OCI-LY3 (cell line): ENCODE results near the gene ZNF761.
"Not testable (repeated sequence)": the region's sequence is repeated elsewhere in the genome, so short reads cannot be mapped to it uniquely, and the experiment has no call there.

Experiments
- H2AFZ ChIP-seq: fragments of 200-600, 300-600 bp; shearing (Covaris generic); 2 replicates; pipeline ENCODE4 v1.6.0; 2014; ENCODE audit warnings: antibody characterized with exemption, low read depth, low read length
- H3K27ac ChIP-seq: fragments of 200-600, 300-600 bp; sonication (generic); 2 replicates; pipeline ENCODE4 v1.5.1; 2014; ENCODE audit warnings: mild to moderate bottlenecking, low read length, moderate library complexity, mixed read lengths
- H3K27me3 ChIP-seq: fragments of 200-600, 300-600 bp; sonication (generic); 2 replicates; pipeline ENCODE4 v1.6.1; 2014; ENCODE audit warnings: low read depth, low read length, mixed read lengths
- H3K36me3 ChIP-seq: fragments of 200-600, 300-600 bp; sonication (generic); replicated peaks from 2 replicates; pipeline ENCODE3; 2014; ENCODE audit warnings: low read depth, low read length, mixed read lengths
- H3K4me1 ChIP-seq: fragments of 300-600, 200-600 bp; sonication (generic); 2 replicates; pipeline ENCODE4 v1.6.1; 2014; ENCODE audit warnings: low read length, mixed read lengths
- H3K4me2 ChIP-seq: fragments of 200-600, 300-600 bp; sonication (generic); 2 replicates; pipeline ENCODE4 v1.6.1; 2014; ENCODE audit warnings: low read length, mixed read lengths
- H3K4me3 ChIP-seq: fragments of 300-600, 200-600 bp; sonication (generic); 2 replicates; pipeline ENCODE4 v1.5.1; 2014; ENCODE audit warnings: antibody characterized with exemption, mild to moderate bottlenecking, low read length, moderate library complexity
- H3K79me2 ChIP-seq: fragments of 300-600, 200-600 bp; shearing (Covaris generic); 2 replicates; pipeline ENCODE4 v1.6.1; 2014; ENCODE audit warnings: mild to moderate bottlenecking, low read length, mixed read lengths
- H3K9ac ChIP-seq: fragments of 300-600, 200-600 bp; shearing (Covaris generic); 2 replicates; pipeline ENCODE4 v1.6.0; 2014; ENCODE audit warnings: mild to moderate bottlenecking, low read length, moderate library complexity
- H3K9me3 ChIP-seq: fragments of 200-600, 300-600 bp; shearing (Covaris generic); 2 replicates; pipeline ENCODE4 v1.6.1; 2014; ENCODE audit warnings: low read length, mixed read lengths; ENCODE audit not compliant: insufficient read depth
- H4K20me1 ChIP-seq: fragments of 200-600, 300-600 bp; sonication (generic); 2 replicates; pipeline ENCODE4 v1.6.1; 2016; ENCODE audit warnings: low read length, mixed read lengths; ENCODE audit not compliant: insufficient read depth
- CTCF ChIP-seq: fragments of 200-600, 300-600 bp; sonication (generic); IDR thresholded peaks from 2 replicates; pipeline ENCODE4 v1.5.1; 2014; ENCODE audit warnings: antibody characterized with exemption, low read length, low read depth
- EZH2phosphoT487 ChIP-seq: fragments of 200-600 bp; shearing (Covaris generic); IDR thresholded peaks from 2 replicates; pipeline ENCODE4 v1.6.1; 2018; ENCODE audit warnings: antibody characterized with exemption, mixed run types, low read depth

The ZNF761 gene

GRCh38 chr19:53485046-53486004 lies 53.5 kb downstream of the ZNF761 start:
- H3K9ac ChIP-seq = no peak overlapping the region
- H3K36me3 ChIP-seq = peaks cover 2% of the 10 kb centered on the region
- no peak overlapping the region for H2AFZ ChIP-seq
- no peak overlapping the region for H3K4me3 ChIP-seq
- no peaks in the 10 kb centered on the region for H3K4me1 ChIP-seq
- no peaks in the 10 kb centered on the region for H3K27me3 ChIP-seq
- no peak for TF ChIP-seq EZH2phosphoT487
- 0 out of 2 replicates have a peak, but pooled peaks cover 2% of the 10 kb centered on the region for H3K9me3 ChIP-seq
- no peak overlapping the region for H3K4me2 ChIP-seq
- H3K79me2 ChIP-seq = no peaks in the 10 kb centered on the region
- H3K27ac ChIP-seq = no peak overlapping the region
- no peaks in the 10 kb centered on the region for H4K20me1 ChIP-seq

GRCh38 chr19:53492153-53492552 lies 60.4 kb downstream of the ZNF761 start:
- no peaks in the 10 kb centered on the region for H3K79me2 ChIP-seq
- H2AFZ ChIP-seq = no peak overlapping the region
- H3K27ac ChIP-seq = no peak overlapping the region
- H3K4me1 ChIP-seq = no peaks in the 10 kb centered on the region
- peaks cover 7% of the 10 kb centered on the region for H3K36me3 ChIP-seq
- no peaks in the 10 kb centered on the region for H4K20me1 ChIP-seq
- H3K27me3 ChIP-seq = no peaks in the 10 kb centered on the region
- TF ChIP-seq CTCF (no peak), EZH2phosphoT487 (no peak)
- H3K9me3 ChIP-seq = peaks cover 14% of the 10 kb centered on the region
- no peak overlapping the region for H3K4me2 ChIP-seq
- H3K9ac ChIP-seq = no peak overlapping the region
- no peak overlapping the region for H3K4me3 ChIP-seq

GRCh38 chr19:53497311-53498023 lies 65.7 kb downstream of the ZNF761 start:
- not testable (repeated sequence) for H3K36me3 ChIP-seq, H2AFZ ChIP-seq, H3K4me2 ChIP-seq, H3K79me2 ChIP-seq, H3K27me3 ChIP-seq, H3K4me1 ChIP-seq, H3K4me3 ChIP-seq, H3K9ac ChIP-seq, H4K20me1 ChIP-seq, H3K9me3 ChIP-seq, H3K27ac ChIP-seq

GRCh38 chr19:53498024-53498395 lies 66.2 kb downstream of the ZNF761 start:
- not testable (repeated sequence) for H3K9me3 ChIP-seq, H2AFZ ChIP-seq, H3K4me1 ChIP-seq, H3K36me3 ChIP-seq, H3K27me3 ChIP-seq, H3K27ac ChIP-seq, H4K20me1 ChIP-seq, H3K4me3 ChIP-seq, H3K4me2 ChIP-seq, H3K79me2 ChIP-seq, H3K9ac ChIP-seq

GRCh38 chr19:53503151-53503550 lies 71.4 kb downstream of the ZNF761 start:
- H4K20me1 ChIP-seq, H3K27ac ChIP-seq, H2AFZ ChIP-seq, H3K27me3 ChIP-seq, H3K79me2 ChIP-seq, H3K4me2 ChIP-seq, H3K9ac ChIP-seq, H3K9me3 ChIP-seq, H3K4me3 ChIP-seq, H3K4me1 ChIP-seq, H3K36me3 ChIP-seq: not testable (repeated sequence)

- H3K36me3 ChIP-seq, H3K4me1 ChIP-seq, H3K9ac ChIP-seq, H3K27me3 ChIP-seq, H3K9me3 ChIP-seq, H3K79me2 ChIP-seq, H4K20me1 ChIP-seq, H2AFZ ChIP-seq, H3K27ac ChIP-seq, H3K4me2 ChIP-seq, H3K4me3 ChIP-seq: not testable (repeated sequence)
These were observed 72.0 kb downstream of the ZNF761 start for GRCh38 chr19:53503671-53504364.

- not testable (repeated sequence) for H3K9me3 ChIP-seq, H3K4me1 ChIP-seq, H2AFZ ChIP-seq, H3K9ac ChIP-seq, H3K36me3 ChIP-seq, H4K20me1 ChIP-seq, H3K4me3 ChIP-seq, H3K27me3 ChIP-seq, H3K4me2 ChIP-seq, H3K27ac ChIP-seq, H3K79me2 ChIP-seq
These were observed 72.5 kb downstream of the ZNF761 start for GRCh38 chr19:53504365-53504703.
